ENCODE results near the gene COPZ1.

GRCh38 chr12:54401119-54401518, 76.2 kb downstream of the COPZ1 start:
- TF ChIP-seq POLR2AphosphoS5 (IDR thresholded peaks at IDR 0.05) (no peak), CTCF (IDR thresholded peaks at IDR 0.05 in 8 of 11, conservative IDR thresholded peaks at IDR 0.05 in 3 of 11) (no peak), POLR2A (IDR thresholded peaks at IDR 0.05) (no peak)
